Measurements from ENCODE around the gene RPRML.

Gene RPRML

GRCh38 chr17:46944931-46945330, 34.1 kb downstream of the RPRML start:
- DNase-seq (ENCODE audit: low read depth): no peak

GRCh38 chr17:46943501-46944393, 35.3 kb downstream of the RPRML start:
- no peak for DNase-seq (ENCODE audit: low read depth)

- no peak for DNase-seq (ENCODE audit: low read depth)
These were observed 35.9 kb downstream of the RPRML start for GRCh38 chr17:46943218-46943500.

GRCh38 chr17:46942441-46943217, 36.4 kb downstream of the RPRML start:
- peak; percentile 46 for DNase-seq (ENCODE audit: low read depth)

- DNase-seq (ENCODE audit: low read depth): peak; percentile 60
These were observed 38.2 kb downstream of the RPRML start for GRCh38 chr17:46940692-46941404.

- DNase-seq (ENCODE audit: low read depth): no peak
These were observed 43.3 kb downstream of the RPRML start for GRCh38 chr17:46935658-46936266.

- DNase-seq (ENCODE audit: low read depth): no peak
These were observed 47.5 kb downstream of the RPRML start for GRCh38 chr17:46931596-46931995.

GRCh38 chr17:46930051-46930450, 49.0 kb downstream of the RPRML start:
- no peak for DNase-seq (ENCODE audit: low read depth)

GRCh38 chr17:46929413-46929812, 49.6 kb downstream of the RPRML start:
- peak; percentile 48 for DNase-seq (ENCODE audit: low read depth)

- DNase-seq (ENCODE audit: low read depth): no peak
These were observed 50.4 kb downstream of the RPRML start for GRCh38 chr17:46928467-46929261.
